H9 (cell line): ENCODE measurements around the gene MROH7. TPM values are rescaled to one million over a fixed set of nuclear protein-coding genes. Genes with fewer than 3 reads are reported as not detected.

ENCODE experiments used
- DNase-seq: peaks from one replicate; pipeline ENCODE4 v3.0.0-alpha.2; 2017
- H2AFZ ChIP-seq: one replicate; pipeline ENCODE4 v1.6.1; 2013; ENCODE audit warnings: mild to moderate bottlenecking, low read length, control low read depth, moderate library complexity
- H2AK5ac ChIP-seq: 2 replicates; pipeline ENCODE4 v1.6.1; 2013; ENCODE audit warnings: low read length, control low read depth, mixed read lengths; ENCODE audit not compliant: insufficient read length
- H2BK120ac ChIP-seq: one replicate; pipeline ENCODE4 v1.6.1; 2013; ENCODE audit warnings: low read depth, mild to moderate bottlenecking, low read length, control low read depth, inconsistent platforms; ENCODE audit not compliant: poor library complexity, severe bottlenecking
- H2BK12ac ChIP-seq: 2 replicates; pipeline ENCODE4 v1.6.1; 2013; ENCODE audit warnings: low read length, control low read depth, mixed read lengths, low read depth; ENCODE audit not compliant: insufficient read length
- H2BK15ac ChIP-seq: 2 replicates; pipeline ENCODE4 v1.6.1; 2013; ENCODE audit warnings: low read depth, low read length, control low read depth
- H2BK20ac ChIP-seq: one replicate; pipeline ENCODE4 v1.6.1; 2013; ENCODE audit warnings: low read depth, mild to moderate bottlenecking, low read length, control low read depth, inconsistent platforms; ENCODE audit not compliant: poor library complexity, severe bottlenecking
- H2BK5ac ChIP-seq: 2 replicates; pipeline ENCODE4 v1.6.1; 2013; ENCODE audit warnings: low read length, control low read depth, mixed read lengths; ENCODE audit not compliant: insufficient read length
- H3K14ac ChIP-seq: 2 replicates; pipeline ENCODE4 v1.6.1; 2013; ENCODE audit warnings: low read length, control low read depth; ENCODE audit not compliant: insufficient read depth
- H3K18ac ChIP-seq: 2 replicates; pipeline ENCODE4 v1.6.1; 2013; ENCODE audit warnings: low read depth, mild to moderate bottlenecking, mixed read lengths, low read length, control low read depth; ENCODE audit not compliant: insufficient read length
- H3K23ac ChIP-seq: 2 replicates; pipeline ENCODE4 v1.6.1; 2013; ENCODE audit warnings: low read length, control low read depth, mixed read lengths, low read depth; ENCODE audit not compliant: insufficient read length
- H3K23me2 ChIP-seq: 2 replicates; pipeline ENCODE4 v1.6.1; 2013; ENCODE audit warnings: low read depth, mild to moderate bottlenecking, mixed read lengths, low read length, control low read depth; ENCODE audit not compliant: insufficient read length, poor library complexity, severe bottlenecking
- H3K27ac ChIP-seq: 2 replicates; pipeline ENCODE4 v1.5.1; 2013; ENCODE audit warnings: low read length, control low read depth, mixed read lengths, low read depth; ENCODE audit not compliant: insufficient read length
- H3K27me3 ChIP-seq: 2 replicates; pipeline ENCODE4 v1.6.1; 2013; ENCODE audit warnings: low read length, control low read depth, inconsistent platforms; ENCODE audit not compliant: insufficient read depth
- H3K4ac ChIP-seq: 2 replicates; pipeline ENCODE4 v1.6.1; 2013; ENCODE audit warnings: low read depth, mild to moderate bottlenecking, control low read depth, inconsistent platforms, low read length, moderate library complexity
- H3K4me1 ChIP-seq: 2 replicates; pipeline ENCODE4 v1.6.1; 2013; ENCODE audit warnings: low read length, control low read depth, inconsistent platforms; ENCODE audit not compliant: insufficient read depth
- H3K4me2 ChIP-seq: 2 replicates; pipeline ENCODE4 v1.6.1; 2013; ENCODE audit warnings: low read length, control low read depth, mixed read lengths; ENCODE audit not compliant: insufficient read length, insufficient read depth
- H3K56ac ChIP-seq: 2 replicates; pipeline ENCODE4 v1.6.1; 2013; ENCODE audit warnings: low read depth, mild to moderate bottlenecking, mixed read lengths, low read length, control low read depth; ENCODE audit not compliant: insufficient read length
- H3K79me1 ChIP-seq: 2 replicates; pipeline ENCODE4 v1.6.1; 2013; ENCODE audit warnings: low read depth, mild to moderate bottlenecking, moderate library complexity, low read length, control low read depth, inconsistent platforms; ENCODE audit not compliant: insufficient read depth, poor library complexity, severe bottlenecking
- H3K79me2 ChIP-seq: 2 replicates; pipeline ENCODE4 v1.6.1; 2013; ENCODE audit warnings: low read length, control low read depth, inconsistent platforms; ENCODE audit not compliant: insufficient read depth
- H3K9ac ChIP-seq: 2 replicates; pipeline ENCODE4 v1.6.1; 2013; ENCODE audit warnings: low read length, control low read depth, mixed read lengths; ENCODE audit not compliant: insufficient read length; ENCODE audit errors: extremely low read depth
- H3K9me3 ChIP-seq: one replicate; pipeline ENCODE4 v1.6.1; 2013; ENCODE audit warnings: low read depth, low read length, inconsistent platforms; ENCODE audit not compliant: control insufficient read depth
- H3T11ph ChIP-seq: one replicate; pipeline ENCODE4 v1.6.1; 2013; ENCODE audit warnings: mild to moderate bottlenecking, low read length, control low read depth, inconsistent platforms
- H4K20me1 ChIP-seq: one replicate; pipeline ENCODE4 v1.6.1; 2013; ENCODE audit not compliant: control insufficient read depth, insufficient read length, insufficient read depth
- H4K5ac ChIP-seq: 2 replicates; pipeline ENCODE4 v1.6.1; 2013; ENCODE audit warnings: low read depth, mild to moderate bottlenecking, mixed read lengths, low read length, control low read depth; ENCODE audit not compliant: insufficient read length
- H4K8ac ChIP-seq: replicated peaks from 2 replicates; pipeline ENCODE4 v1.6.1; 2013; ENCODE audit warnings: low read length, control low read depth, mixed read lengths, low read depth; ENCODE audit not compliant: insufficient read length
- H4K91ac ChIP-seq: 2 replicates; pipeline ENCODE4 v1.6.1; 2013; ENCODE audit warnings: low read depth, mild to moderate bottlenecking, moderate library complexity, mixed read lengths, low read length, control low read depth; ENCODE audit not compliant: insufficient read length
- H3K27ac Mint-ChIP-seq, 3 experiments: 2 replicates in 2 of 3; 3 replicates in 1 of 3; pipeline ENCODE4 v1.8.0; 2020 to 2021; ENCODE audit warnings: mixed read lengths in 3 of 3, mild to moderate bottlenecking in 1 of 3, moderate library complexity in 1 of 3
- H3K27me3 Mint-ChIP-seq: 2 replicates; pipeline ENCODE4 v1.8.0; 2021; ENCODE audit warnings: low read depth, mild to moderate bottlenecking, moderate library complexity, mixed read lengths
- H3K36me3 Mint-ChIP-seq, 3 experiments: 2 replicates in 2 of 3; 3 replicates in 1 of 3; pipeline ENCODE4 v1.8.0; 2020 to 2021; ENCODE audit warnings: low read depth in 3 of 3, mixed read lengths in 3 of 3; ENCODE audit not compliant: insufficient read depth in 1 of 3
- H3K4me1 Mint-ChIP-seq, 2 experiments: 2 replicates each; pipeline ENCODE4 v1.8.0; 2020; ENCODE audit warnings: mixed read lengths in 2 of 2
- H3K4me3 Mint-ChIP-seq, 2 experiments: 2 replicates in 1 of 2; 3 replicates in 1 of 2; pipeline ENCODE4 v1.8.0; 2020 to 2021; ENCODE audit warnings: mild to moderate bottlenecking in 2 of 2, mixed read lengths in 2 of 2, moderate library complexity in 1 of 2
- H3K9me3 Mint-ChIP-seq, 2 experiments: 2 replicates in 1 of 2; 3 replicates in 1 of 2; pipeline ENCODE4 v1.8.0; 2020; ENCODE audit warnings: mild to moderate bottlenecking in 2 of 2, mixed read lengths in 2 of 2, moderate library complexity in 1 of 2
- WGBS: extraction: QIAGEN DNeasy Blood & Tissue Kit; methylation state at CpG from one replicate; pipeline ENCODE4 v1.1.7; 2013; ENCODE audit warnings: missing lambda C conversion rate, low lambda C conversion rate, mixed read lengths; ENCODE audit not compliant: insufficient read length; ENCODE audit errors: extremely low coverage; 5-methylcytosine and 5-hydroxymethylcytosine counted together
- total RNA-seq: library from RNA; stranded (reverse); gene quantifications from 2 replicates; pipeline ENCODE4 v1.2.1, GENCODE V29; 2021
- TF ChIP-seq, protein P1 (sequence below): fragments of 200-600 bp; sonication (generic); conservative IDR thresholded peaks from 3 replicates; pipeline ENCODE4 v1.8.0; 2021; ENCODE audit warnings: antibody characterized with exemption, mild to moderate bottlenecking

MROH7 gene
- total RNA-seq, 1 experiment from 2014 or later, result 0.09 TPM

DNA sequence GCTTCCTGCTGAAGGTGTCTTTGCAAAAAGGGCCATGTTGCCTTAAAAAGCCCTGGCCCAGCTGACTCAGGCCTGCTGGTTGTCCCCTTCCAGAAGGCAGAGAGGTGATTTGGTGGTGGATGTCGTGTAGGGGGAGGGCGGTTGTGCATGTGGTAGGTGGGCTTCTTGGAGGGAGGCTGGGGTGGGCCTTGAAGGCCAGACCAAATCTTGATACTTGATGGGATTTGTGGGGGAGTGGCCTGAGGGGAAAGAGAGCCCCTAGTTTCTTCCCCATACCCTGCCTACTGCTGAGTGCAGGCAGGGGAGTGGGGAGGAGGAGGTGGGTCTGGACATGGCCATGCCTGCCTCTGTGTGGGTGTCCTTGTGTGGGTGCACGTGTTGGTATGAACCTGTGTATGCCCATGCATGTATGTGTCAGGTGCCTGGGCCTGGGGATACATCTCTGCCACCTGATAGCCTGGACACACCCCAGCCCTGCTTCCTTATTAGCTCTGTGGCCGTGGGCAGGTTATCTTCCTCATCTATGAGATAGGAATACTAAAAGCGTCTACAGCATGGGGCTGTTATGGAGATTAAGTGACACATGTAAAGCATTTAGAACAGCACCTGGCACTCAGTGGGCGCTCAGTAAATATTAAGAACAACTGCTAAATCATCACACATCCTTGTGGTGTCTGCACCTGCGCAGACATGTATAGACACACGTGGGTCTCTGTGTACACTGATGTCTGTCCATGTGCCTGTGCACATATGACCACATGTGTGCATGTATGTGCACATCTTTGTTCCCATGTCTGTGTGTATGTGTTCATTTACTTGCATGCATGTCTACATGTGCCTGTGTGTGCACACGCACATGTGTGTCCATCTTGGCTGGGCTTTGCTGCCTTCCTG lies 35.2 kb upstream of the MROH7 start:
- no peaks in the 10 kb centered on the region for H3K23me2 ChIP-seq
- H4K20me1 ChIP-seq, result no peaks in the 10 kb centered on the region
- H3K27ac ChIP-seq, result no peak overlapping the region
- TF ChIP-seq, protein P1, sequence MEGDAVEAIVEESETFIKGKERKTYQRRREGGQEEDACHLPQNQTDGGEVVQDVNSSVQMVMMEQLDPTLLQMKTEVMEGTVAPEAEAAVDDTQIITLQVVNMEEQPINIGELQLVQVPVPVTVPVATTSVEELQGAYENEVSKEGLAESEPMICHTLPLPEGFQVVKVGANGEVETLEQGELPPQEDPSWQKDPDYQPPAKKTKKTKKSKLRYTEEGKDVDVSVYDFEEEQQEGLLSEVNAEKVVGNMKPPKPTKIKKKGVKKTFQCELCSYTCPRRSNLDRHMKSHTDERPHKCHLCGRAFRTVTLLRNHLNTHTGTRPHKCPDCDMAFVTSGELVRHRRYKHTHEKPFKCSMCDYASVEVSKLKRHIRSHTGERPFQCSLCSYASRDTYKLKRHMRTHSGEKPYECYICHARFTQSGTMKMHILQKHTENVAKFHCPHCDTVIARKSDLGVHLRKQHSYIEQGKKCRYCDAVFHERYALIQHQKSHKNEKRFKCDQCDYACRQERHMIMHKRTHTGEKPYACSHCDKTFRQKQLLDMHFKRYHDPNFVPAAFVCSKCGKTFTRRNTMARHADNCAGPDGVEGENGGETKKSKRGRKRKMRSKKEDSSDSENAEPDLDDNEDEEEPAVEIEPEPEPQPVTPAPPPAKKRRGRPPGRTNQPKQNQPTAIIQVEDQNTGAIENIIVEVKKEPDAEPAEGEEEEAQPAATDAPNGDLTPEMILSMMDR, result no peak
- H3T11ph ChIP-seq, result no peak overlapping the region
- DNase-seq, result no peak
- no peak overlapping the region for H2BK5ac ChIP-seq
- no peaks in the 10 kb centered on the region for H3K27me3 ChIP-seq
- no peaks in the 10 kb centered on the region for H3K79me2 ChIP-seq
- H2BK15ac ChIP-seq, result no peak overlapping the region
- H2BK120ac ChIP-seq, result no peak overlapping the region
- no peak overlapping the region for H2AFZ ChIP-seq
- no peak overlapping the region for H3K18ac ChIP-seq
- no peaks in the 10 kb centered on the region for H3K79me1 ChIP-seq
- no peak overlapping the region for H4K5ac ChIP-seq
- no CpG with 5 or more reads among the region's 9 CpGs for WGBS
- no peak overlapping the region for H2AK5ac ChIP-seq
- Mint-ChIP-seq H3K4me1 (peaks cover 15 to 29% of the 10 kb centered on the region in 2 experiments), H3K36me3 (no peaks in the 10 kb centered on the region; a peak in 2 of 7 replicates), H3K4me3 (no peak overlapping the region), H3K27ac (peak overlapping the region; percentile 31 to 79 (median 51); a peak in 4 of 7 replicates), H3K9me3 (no peaks in the 10 kb centered on the region), H3K27me3 (peaks cover 1% of the 10 kb centered on the region; the same call in 1 of the 2 replicates)
- H3K9ac ChIP-seq, result no peak overlapping the region
- no peak overlapping the region for H3K14ac ChIP-seq
- no peak overlapping the region for H4K8ac ChIP-seq
- H3K4me2 ChIP-seq, result no peak overlapping the region
- H2BK20ac ChIP-seq, result no peak overlapping the region
- no peak overlapping the region for H3K23ac ChIP-seq
- no peak overlapping the region for H2BK12ac ChIP-seq
- no peak overlapping the region for H4K91ac ChIP-seq
- no peak overlapping the region for H3K56ac ChIP-seq
- H3K9me3 ChIP-seq, result no peaks in the 10 kb centered on the region
- no peak overlapping the region for H3K4ac ChIP-seq
- H3K4me1 ChIP-seq, result no peaks in the 10 kb centered on the region; the same call in 1 of the 2 replicates
